ENCODE data around the gene TSGA10IP. TPM values are rescaled to one million over a fixed set of nuclear protein-coding genes. Genes with fewer than 3 reads are reported as not detected.

Gene TSGA10IP
- not detected for polyA plus RNA-seq (2013, experiment 1 of 2)
- polyA plus RNA-seq (2013, experiment 2 of 2): not detected

DNA sequence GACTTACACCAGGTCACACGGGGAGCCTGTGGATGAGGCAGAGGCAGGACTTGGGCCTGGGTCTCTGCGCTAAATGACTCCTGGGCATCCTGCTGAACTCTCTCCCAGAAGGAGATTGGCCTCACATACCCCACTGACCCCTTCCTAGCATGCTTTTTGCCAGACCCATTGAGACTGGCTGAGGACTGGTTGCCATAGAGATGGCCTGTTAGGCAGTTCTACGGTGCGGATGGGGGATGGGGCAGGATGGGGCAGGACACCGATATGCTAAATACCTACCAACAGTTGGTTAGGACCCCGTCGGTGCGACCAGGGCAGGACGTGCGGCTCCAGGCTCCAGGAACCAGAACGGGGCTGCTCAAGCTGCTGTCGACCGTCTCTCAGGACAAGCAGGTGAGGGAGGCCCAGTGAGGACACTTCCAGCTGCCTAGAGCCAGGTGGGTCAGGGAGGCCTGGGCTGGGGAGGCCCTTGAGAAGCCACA is at the start of gene TSGA10IP:
Gene TSGA10IP, plus strand, starts transcription at position 51 of the 482 bp plus-strand sequence. Its CDS starts 196 bp downstream, at position 247.
- Histone ChIP-seq H3K23ac (ENCODE audit: low read length in 2 of 2) (peak within 1 kb of the TSS in 1 of 2 experiments; percentile 9), H4K8ac (ENCODE audit: low read length) (no peak within 1 kb of the TSS), H2BK5ac (ENCODE audit: low read depth, low read length, poor library complexity, severe bottlenecking) (no peak within 1 kb of the TSS), H3K79me1 (replicated peaks; ENCODE audit: low read length, poor library complexity, severe bottlenecking) (no peaks in the 10 kb centered on the region), H3K14ac (ENCODE audit: low read length in 2 of 2) (no peak within 1 kb of the TSS), H3K4me1 (ENCODE audit: control insufficient read depth, insufficient read depth, low read depth, low read length) (peaks cover 2% of the 10 kb centered on the region), H3K27me3 (ENCODE audit: control insufficient read depth in 1 of 2, insufficient read depth in 1 of 2, low read length in 2 of 2) (peaks cover 0 to 13% of the 10 kb centered on the region in 2 experiments), H2AK5ac (ENCODE audit: low read length, severe bottlenecking) (no peak within 1 kb of the TSS), H3K4me2 (ENCODE audit: low read length, poor library complexity, severe bottlenecking) (no peak within 1 kb of the TSS), H2AFZ (ENCODE audit: low read depth, low read length) (no peak within 1 kb of the TSS), H3K9me3 (ENCODE audit: control insufficient read depth, low read length) (no peaks in the 10 kb centered on the region), H3K36me3 (ENCODE audit: control insufficient read depth in 1 of 2, insufficient read depth in 2 of 2, low read depth in 1 of 2, low read length in 2 of 2) (no peaks in the 10 kb centered on the region), H4K91ac (ENCODE audit: low read length) (no peak within 1 kb of the TSS), H3K27ac (ENCODE audit: low read length, poor library complexity, severe bottlenecking) (no peak within 1 kb of the TSS), H3K18ac (ENCODE audit: low read depth in 1 of 2, low read length in 2 of 2) (no peak within 1 kb of the TSS), H2BK120ac (ENCODE audit: low read depth, low read length) (no peak within 1 kb of the TSS), H3K4ac (ENCODE audit: low read depth in 1 of 2, low read length in 2 of 2) (no peak within 1 kb of the TSS), H3K9ac (ENCODE audit: low read length) (no peak within 1 kb of the TSS), H2BK15ac (ENCODE audit: low read depth, poor library complexity, severe bottlenecking) (no peak within 1 kb of the TSS), H2BK12ac (ENCODE audit: low read length in 2 of 2) (no peak within 1 kb of the TSS), H3K4me3 (ENCODE audit: insufficient read depth in 1 of 2, low read depth in 1 of 2, low read length in 2 of 2) (no peak within 1 kb of the TSS)
- DNase-seq: no peak
- WGBS: 45% methylated on average over 13 of the region's 13 CpGs

DNA sequence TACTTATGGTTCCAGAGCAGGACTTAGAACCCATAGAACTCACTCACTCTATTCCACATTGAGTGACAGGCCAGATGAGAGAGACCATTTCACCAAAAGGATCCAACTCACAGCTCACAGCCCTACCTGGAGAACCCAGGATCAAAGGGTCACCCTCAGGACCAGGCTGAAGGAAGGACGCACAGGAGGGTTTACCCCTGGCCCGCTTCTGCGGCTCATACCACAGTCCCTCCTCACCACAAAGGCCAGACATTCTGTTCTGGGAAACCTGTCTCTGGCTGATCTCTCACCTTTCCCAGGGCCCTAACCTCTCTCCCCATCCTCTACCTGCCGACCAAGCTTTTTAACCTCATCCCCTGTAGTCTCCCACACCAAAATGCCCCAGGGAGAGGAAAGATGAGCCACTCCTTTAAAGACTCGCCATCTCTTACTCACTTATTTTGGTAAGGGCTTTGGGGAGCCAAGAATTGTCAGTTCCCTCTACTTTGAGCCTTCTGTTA is 49.7 kb upstream of the TSGA10IP start:
- Histone ChIP-seq H3K4ac (ENCODE audit: low read depth in 1 of 2, low read length in 2 of 2) (no peak overlapping the region), H3K9me3 (ENCODE audit: control insufficient read depth, low read length) (no peaks in the 10 kb centered on the region), H4K91ac (ENCODE audit: low read length) (no peak overlapping the region), H4K8ac (ENCODE audit: low read length) (no peak overlapping the region), H3K27me3 (ENCODE audit: control insufficient read depth in 1 of 2, insufficient read depth in 1 of 2, low read length in 2 of 2) (no peaks in the 10 kb centered on the region), H3K4me2 (ENCODE audit: low read length, poor library complexity, severe bottlenecking) (no peak overlapping the region), H3K18ac (ENCODE audit: low read depth in 1 of 2, low read length in 2 of 2) (no peak overlapping the region), H3K4me3 (ENCODE audit: insufficient read depth in 1 of 2, low read depth in 1 of 2, low read length in 2 of 2) (peak overlapping the region in 1 of 2 experiments; percentile 98), H2AK5ac (ENCODE audit: low read length, severe bottlenecking) (peak overlapping the region; percentile 13), H3K9ac (ENCODE audit: low read length) (peak overlapping the region; percentile 100), H3K27ac (ENCODE audit: low read length, poor library complexity, severe bottlenecking) (no peak overlapping the region), H3K4me1 (ENCODE audit: control insufficient read depth, insufficient read depth, low read depth, low read length) (peaks cover 47% of the 10 kb centered on the region), H2BK12ac (ENCODE audit: low read length in 2 of 2) (no peak overlapping the region), H2AFZ (ENCODE audit: low read depth, low read length) (no peak overlapping the region), H3K79me1 (replicated peaks; ENCODE audit: low read length, poor library complexity, severe bottlenecking) (no peaks in the 10 kb centered on the region), H3K36me3 (ENCODE audit: control insufficient read depth in 1 of 2, insufficient read depth in 2 of 2, low read depth in 1 of 2, low read length in 2 of 2) (peaks cover 50 to 57% of the 10 kb centered on the region in 2 experiments), H2BK120ac (ENCODE audit: low read depth, low read length) (no peak overlapping the region), H2BK15ac (ENCODE audit: low read depth, poor library complexity, severe bottlenecking) (no peak overlapping the region), H3K23ac (ENCODE audit: low read length in 2 of 2) (peak overlapping the region in 1 of 2 experiments; percentile 29), H2BK5ac (ENCODE audit: low read depth, low read length, poor library complexity, severe bottlenecking) (no peak overlapping the region), H3K14ac (ENCODE audit: low read length in 2 of 2) (no peak overlapping the region)
- WGBS: 96% methylated on average over 4 of the region's 5 CpGs
- no peak for DNase-seq

DNA sequence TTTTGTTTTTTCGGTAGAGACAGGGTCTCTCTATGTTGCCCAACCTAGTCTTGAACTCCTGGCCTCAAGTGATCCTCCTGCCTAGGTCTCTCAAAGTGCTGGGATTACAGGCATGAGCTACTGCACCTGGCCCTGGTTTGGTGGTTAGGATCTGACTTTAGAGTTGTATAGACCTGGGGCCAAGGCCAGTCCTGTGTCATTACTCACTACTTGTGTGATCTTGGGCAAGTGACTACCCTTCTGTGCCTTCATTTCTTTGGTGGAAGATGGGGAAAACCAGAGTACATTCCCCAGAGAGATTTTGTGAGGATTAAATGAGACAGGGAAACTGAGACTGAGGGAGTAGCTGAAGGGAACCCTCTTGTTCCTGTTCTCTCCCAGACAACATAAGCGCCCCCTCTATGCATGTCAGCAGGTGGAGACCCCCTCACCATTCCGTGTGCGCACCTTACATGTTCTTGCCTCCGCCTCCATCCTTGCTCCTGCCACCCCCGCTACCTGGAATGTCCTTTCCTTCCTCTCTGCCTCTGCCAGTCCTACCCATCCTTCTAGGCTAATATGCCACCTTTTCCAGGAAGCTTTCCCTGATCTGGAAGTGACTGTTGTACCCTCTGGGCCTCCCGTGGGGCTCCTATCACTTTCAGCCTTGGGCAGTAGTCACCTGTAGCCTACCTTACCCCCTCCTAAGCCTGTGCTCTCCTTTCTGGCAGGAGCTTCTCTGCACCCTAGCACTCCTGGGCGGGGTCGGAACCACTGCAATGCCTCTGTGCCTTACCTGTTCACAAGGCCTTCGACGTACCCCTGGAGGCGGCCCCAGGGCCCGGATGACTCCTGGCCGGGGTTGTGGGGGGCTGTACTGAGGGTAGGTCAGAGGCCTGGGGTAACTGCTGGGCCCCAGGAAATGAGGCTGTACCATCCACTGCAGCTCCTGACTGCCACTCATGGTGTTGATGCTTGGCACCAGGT is 49.0 kb upstream of the TSGA10IP start:
- 93% methylated on average over 14 of the region's 14 CpGs for WGBS

More for the DNA sequence above, 49.0 kb upstream of the TSGA10IP start:
- peaks cover 48 to 57% of the 10 kb centered on the region in 2 experiments for H3K36me3 ChIP-seq (ENCODE audit: control insufficient read depth in 1 of 2, insufficient read depth in 2 of 2, low read depth in 1 of 2, low read length in 2 of 2)
- peak overlapping the region in 1 of 2 experiments; percentile 64 for H3K14ac ChIP-seq (ENCODE audit: low read length in 2 of 2)
- no peak overlapping the region for H2BK15ac ChIP-seq (ENCODE audit: low read depth, poor library complexity, severe bottlenecking)
- H3K4me1 ChIP-seq (ENCODE audit: control insufficient read depth, insufficient read depth, low read depth, low read length): peaks cover 43% of the 10 kb centered on the region
- H3K23ac ChIP-seq (ENCODE audit: low read length in 2 of 2): peak overlapping the region in 1 of 2 experiments; percentile 95
- H2BK5ac ChIP-seq (ENCODE audit: low read depth, low read length, poor library complexity, severe bottlenecking): no peak overlapping the region
- H3K9ac ChIP-seq (ENCODE audit: low read length): peak overlapping the region; percentile 100
- peak overlapping the region; percentile 43 for H2AK5ac ChIP-seq (ENCODE audit: low read length, severe bottlenecking)
- H2AFZ ChIP-seq (ENCODE audit: low read depth, low read length): no peak overlapping the region
- H3K9me3 ChIP-seq (ENCODE audit: control insufficient read depth, low read length): no peaks in the 10 kb centered on the region
- H3K4me2 ChIP-seq (ENCODE audit: low read length, poor library complexity, severe bottlenecking): peak overlapping the region; percentile 18
- peak overlapping the region in 1 of 2 experiments; percentile 20 for H2BK12ac ChIP-seq (ENCODE audit: low read length in 2 of 2)
- no peak for DNase-seq
- H3K4ac ChIP-seq (ENCODE audit: low read depth in 1 of 2, low read length in 2 of 2): peak overlapping the region in 1 of 2 experiments; percentile 26
- no peak overlapping the region for H4K8ac ChIP-seq (ENCODE audit: low read length)
- peak overlapping the region in 1 of 2 experiments; percentile 98 for H3K4me3 ChIP-seq (ENCODE audit: insufficient read depth in 1 of 2, low read depth in 1 of 2, low read length in 2 of 2)
- no peak overlapping the region for H2BK120ac ChIP-seq (ENCODE audit: low read depth, low read length)
- peak overlapping the region; percentile 11 for H3K27ac ChIP-seq (ENCODE audit: low read length, poor library complexity, severe bottlenecking)
- no peak overlapping the region for H4K91ac ChIP-seq (ENCODE audit: low read length)
- peaks cover under 1% of the 10 kb centered on the region for H3K79me1 ChIP-seq (replicated peaks; ENCODE audit: low read length, poor library complexity, severe bottlenecking)
- H3K18ac ChIP-seq (ENCODE audit: low read depth in 1 of 2, low read length in 2 of 2): peak overlapping the region in 1 of 2 experiments; percentile 29
- H3K27me3 ChIP-seq (ENCODE audit: control insufficient read depth in 1 of 2, insufficient read depth in 1 of 2, low read length in 2 of 2): no peaks in the 10 kb centered on the region
